HG02981 (cell line): ENCODE results near the gene DCAF5.
A peak's percentile ranks its signal among the peaks of the same experiment; 100 is the strongest.
"Not testable (repeated sequence)": the region's sequence is repeated elsewhere in the genome, so short reads cannot be mapped to it uniquely, and the experiment has no call there.

ENCODE experiments used
- ATAC-seq: cut with Tn5 transposase; IDR thresholded peaks from one replicate; pipeline ENCODE4 v1.9.1; 2021; ENCODE audit warnings: mild to moderate bottlenecking, moderate library complexity; ENCODE audit not compliant: unreplicated experiment

The DCAF5 gene

DNA sequence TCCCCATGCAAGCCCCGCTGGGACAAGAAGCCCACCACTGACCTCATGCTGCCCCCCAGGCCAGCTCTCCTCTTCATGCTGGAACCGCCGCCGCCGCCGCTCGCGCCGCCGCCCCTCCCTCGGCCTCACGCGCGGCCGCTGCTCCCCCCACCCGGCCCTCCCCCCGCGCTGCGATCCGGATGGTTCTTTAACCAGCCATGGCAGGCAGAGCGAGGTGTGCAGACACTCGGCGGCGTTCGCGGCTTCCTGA is at the start of gene DCAF5:
Gene DCAF5, minus strand, starts transcription at position 218 of the 250 bp plus-strand sequence. Its CDS starts 141 bp downstream, at position 77.
- ATAC-seq: no peak

GRCh38 chr14:69199786-69200185 is 46.9 kb upstream of the DCAF5 start:
- no peak for ATAC-seq

DNA sequence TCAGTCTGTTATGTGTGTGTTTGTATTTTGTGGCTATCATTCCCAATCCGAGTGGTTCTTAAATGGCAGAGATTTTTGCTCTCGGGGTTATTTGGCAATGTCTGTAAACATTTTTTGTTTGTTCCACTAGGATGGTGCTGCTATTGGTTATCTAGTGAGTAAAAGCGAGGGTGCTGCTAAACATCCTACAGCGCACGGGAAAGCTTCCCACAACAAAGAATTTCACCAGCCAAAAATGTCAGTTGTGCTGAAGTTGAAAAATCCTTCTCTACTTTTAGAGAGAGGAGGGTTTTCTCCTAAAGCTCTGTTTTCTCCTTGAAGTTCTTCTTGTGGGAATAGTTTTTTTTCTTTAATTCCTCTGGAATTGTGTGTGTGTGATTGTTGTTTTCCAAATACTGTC is 40.8 kb upstream of the DCAF5 start:
- no peak for ATAC-seq

DNA sequence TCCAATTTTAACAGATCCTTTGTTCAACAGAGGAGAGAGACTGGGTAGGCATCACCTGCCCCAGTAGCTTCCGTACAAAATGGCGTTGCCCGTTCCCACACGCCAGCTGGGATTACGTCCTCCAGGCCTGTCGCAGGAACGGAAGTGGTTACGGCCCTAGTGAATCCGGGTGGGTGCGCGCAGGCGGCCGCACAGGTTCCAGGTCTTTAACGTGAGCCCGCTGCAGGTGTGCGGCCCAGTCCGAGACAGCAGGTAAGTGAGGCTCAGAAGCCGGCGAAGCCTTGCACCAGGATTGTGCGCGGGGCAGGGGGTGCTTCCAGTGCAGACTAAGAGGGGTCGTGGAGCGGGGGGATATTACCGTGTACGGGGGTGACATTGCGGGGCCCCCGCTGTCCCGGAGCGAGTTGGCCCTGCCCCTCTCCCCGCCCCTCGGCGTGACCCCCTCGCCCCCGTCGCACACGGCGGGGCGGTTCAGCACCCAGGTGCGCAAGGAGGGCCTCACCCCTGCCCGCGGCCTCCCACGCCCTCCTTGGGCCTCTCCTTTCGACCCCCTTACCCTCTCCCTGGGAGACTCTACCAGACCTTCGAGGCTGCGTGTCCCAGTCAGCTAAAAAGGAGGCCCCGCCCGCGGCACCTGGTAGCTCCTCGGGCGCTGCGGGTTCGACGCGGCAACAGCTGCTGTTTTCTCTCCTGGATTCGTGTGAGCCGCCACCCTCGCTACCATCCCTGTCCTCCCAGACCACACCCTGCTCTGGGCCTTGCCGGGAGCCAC is 38.6 kb upstream of the DCAF5 start, which contains the start of gene EXD2:
Gene EXD2, plus strand, starts transcription at position 159 of the 772 bp plus-strand sequence. CDS start 17,973 bp downstream, outside the sequence.
- peak; percentile 87 for ATAC-seq

DNA sequence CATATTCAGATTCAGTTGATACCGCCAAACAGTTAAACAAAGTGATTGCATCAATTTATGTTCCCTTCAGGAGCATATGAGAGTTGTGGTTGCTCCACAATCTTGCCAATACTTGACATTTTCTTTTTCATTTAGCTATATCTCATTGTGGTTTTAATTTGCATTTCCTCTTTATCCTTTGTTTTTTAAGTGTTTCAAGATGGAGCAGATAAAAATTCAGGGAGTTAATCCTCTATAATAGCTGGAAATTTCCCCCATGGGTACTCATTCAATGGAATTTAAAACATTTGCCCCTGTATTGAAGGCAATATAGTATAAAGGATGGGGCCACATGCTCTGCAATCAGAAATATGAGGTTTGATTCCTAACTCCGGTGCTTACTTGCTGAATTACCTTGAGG is 37.3 kb upstream of the DCAF5 start:
- ATAC-seq: no peak

DNA sequence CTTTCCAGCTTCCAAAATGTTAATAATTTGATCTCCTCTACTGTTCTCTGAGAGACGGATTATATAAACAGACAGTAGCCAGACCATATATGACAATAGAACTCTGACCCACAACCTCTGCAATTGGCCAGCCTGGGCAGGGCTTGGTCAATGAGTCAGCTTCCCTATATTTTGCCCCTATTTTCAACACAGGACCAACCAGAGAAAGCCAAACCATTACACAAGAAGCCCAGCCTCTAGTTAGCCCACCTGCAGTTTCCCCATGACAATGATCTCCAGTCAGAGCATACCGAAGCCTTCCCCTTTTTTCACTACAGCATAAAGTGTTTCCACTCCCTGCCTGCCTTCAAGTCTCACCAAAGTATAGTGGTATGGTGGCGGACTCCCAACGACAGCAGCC is 30.8 kb upstream of the DCAF5 start:
- no peak for ATAC-seq

DNA sequence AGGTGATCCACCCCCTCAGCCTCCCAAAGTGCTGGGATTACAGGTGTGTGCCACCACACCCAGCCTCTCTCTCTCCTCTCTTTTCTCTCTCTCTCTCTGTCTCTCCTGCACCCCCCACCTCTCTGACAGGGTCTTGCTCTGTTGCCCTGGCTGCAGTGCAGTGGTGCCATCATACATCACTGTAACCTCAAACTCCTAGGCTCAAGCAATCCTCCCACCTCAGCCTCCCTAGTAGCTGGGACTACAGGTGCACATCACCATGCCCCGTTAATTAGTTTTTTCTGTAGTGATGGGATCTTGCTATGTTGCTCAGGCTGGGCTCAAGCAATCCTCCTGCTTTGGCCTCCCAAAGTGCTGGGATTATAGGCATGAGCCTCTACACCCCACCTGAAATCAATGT is 29.7 kb upstream of the DCAF5 start:
- not testable (repeated sequence) for ATAC-seq

DNA sequence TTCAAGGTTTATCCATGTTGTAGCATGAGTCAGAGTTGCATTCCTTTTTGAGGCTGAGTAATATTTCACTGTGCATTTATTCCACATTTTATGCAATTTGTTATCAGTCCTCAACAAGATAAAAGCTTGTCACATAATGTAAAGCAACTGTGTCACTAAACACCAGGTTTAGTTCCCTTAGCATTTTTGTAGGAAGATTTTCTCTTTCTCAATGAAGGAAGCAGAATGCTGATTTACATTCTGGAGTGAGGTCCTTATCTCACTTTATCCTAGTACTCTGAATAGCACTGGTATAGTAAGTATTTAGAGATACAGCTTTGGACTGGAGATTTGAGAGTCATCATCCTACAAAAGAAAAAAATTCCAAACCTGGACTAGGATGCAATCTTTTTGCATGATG is 28.6 kb upstream of the DCAF5 start:
- ATAC-seq: no peak

GRCh38 chr14:69175130-69175529 is 22.2 kb upstream of the DCAF5 start:
- no peak for ATAC-seq

DNA sequence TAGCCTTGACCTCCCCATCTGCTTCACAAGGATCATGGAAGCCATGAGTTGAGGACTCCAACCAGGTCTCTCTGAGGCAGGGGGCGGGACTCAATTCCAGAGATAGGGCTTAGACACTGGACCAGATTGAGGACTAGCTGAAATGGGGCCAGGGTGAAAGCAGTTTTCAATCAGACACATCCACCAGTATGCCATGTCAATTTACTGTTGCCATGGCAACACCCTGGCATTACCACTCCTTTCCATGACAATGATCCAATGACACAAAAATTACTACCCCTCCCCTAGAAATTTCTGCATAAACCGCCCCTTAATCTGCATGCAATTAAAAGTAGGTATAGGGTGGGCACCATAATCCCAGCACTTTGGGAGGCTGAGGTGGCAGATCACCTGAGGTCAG is 18.6 kb upstream of the DCAF5 start:
- ATAC-seq: no peak

- ATAC-seq: no peak
Measured at GRCh38 chr14:69170839-69171238, 17.9 kb upstream of the DCAF5 start.

- not testable (repeated sequence) for ATAC-seq
Measured at GRCh38 chr14:69165787-69166186, 12.9 kb upstream of the DCAF5 start.

DNA sequence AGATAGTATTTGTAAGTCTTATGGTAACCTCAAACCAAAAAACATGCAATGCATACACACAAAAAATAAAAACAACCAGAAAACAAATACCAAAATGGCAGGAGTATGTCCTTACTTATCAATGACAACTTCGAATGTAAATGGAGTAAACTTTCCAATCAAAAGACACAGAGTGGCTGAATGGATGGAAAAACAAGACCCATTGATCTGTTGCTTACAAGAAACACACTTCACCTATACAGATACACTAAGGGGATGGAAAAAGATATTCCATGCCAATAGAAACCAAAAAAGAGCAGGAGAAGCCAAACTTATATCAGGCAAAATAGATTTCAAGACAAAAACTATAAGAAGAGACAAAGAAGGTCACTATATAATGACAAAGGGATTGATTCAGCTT is 8.7 kb upstream of the DCAF5 start:
- no peak for ATAC-seq

DNA sequence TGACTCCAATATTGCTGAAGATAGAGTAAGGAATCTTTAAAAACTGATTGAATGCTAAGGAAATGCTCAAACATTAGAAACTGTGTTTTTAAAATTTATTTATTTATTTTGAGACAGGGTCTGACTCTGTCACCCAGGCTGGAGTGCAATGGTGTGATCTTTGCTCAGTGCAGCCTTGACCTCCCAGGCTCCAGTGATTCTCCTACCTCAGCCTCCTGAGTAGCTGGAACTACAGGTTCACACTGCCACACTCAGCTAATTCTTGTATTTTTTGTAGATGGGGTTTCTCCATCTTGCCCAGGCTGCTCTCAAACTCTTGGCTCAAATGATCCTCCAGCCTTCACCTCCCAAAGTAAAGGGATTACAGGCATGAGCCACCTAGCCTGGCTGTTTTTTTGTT is 3.3 kb upstream of the DCAF5 start:
- no peak for ATAC-seq

DNA sequence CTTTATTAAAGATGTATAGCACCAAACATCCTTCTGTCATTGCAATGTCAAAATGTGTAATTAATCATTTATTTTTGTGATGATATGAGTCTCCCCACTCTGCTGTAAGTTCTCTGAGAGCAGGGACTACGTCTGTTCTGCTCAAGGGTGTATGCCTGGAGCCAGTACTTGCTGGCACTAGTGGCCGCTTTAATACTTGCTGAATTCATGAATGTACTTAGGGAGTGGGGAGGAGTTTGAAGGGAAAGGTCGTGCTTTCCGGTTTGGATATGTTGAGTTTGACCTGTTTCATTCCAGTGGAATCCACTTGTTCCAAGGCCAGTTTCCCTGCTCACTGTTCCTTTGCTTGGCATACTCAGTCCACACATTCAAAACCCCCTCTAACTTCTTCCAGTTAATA is 1.9 kb upstream of the DCAF5 start:
- no peak for ATAC-seq

DNA sequence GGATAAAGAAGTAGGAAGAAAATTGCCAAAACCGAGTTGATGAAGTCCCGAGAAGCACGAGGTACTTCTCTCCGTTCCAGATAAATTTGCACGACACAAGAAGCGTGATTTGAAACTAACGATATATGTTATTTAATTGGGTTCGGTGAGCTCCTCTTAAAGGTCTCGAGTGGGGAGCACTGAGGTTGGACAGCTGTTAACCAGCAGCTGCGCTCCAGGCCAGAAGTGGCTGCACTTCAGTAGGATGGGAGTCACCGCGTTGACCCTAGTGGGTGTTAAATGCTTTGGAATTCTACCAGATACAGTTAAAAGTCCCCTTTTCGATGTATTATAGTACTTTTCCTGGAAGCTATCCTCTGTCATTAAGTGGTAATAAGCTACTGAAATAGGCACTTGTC is 953 bp upstream of the DCAF5 start:
- ATAC-seq: no peak

DNA sequence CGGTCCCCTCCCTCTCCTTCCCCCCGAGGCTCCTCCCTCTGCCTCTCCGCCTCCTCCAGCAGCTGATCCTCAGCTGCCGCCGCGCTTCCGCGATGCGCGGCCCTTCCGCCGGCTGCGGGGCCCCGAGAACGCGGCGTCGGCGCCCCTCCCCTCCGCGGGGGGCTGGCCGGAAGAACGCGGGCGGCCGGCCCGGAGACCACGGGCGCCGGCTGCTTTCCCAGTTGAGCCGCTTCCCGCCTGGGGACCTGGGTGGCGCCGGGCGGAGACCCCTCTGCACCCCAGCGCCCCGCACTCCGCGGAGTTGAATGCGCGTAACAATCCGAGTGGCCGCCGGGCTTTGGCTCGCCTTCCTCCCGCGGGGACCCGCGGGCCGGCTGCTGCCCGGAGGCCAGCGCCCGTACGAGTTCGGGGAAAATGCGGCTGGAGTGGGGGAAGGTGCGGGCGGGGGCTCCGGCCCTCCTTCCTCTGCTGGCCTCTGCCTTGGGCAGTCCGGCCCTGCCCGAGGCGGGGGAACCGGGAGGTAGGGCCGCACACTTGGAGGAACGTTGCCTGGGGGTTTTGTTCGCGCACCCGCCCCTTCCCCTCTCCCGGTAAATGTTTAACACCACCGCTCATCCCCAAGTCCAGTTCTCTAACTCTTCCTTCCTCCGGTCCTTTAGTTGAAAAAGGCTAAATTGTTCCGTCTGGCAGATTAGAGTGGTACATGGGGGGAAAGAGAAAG is 393 bp upstream of the DCAF5 start:
- ATAC-seq: peak; percentile 80

DNA sequence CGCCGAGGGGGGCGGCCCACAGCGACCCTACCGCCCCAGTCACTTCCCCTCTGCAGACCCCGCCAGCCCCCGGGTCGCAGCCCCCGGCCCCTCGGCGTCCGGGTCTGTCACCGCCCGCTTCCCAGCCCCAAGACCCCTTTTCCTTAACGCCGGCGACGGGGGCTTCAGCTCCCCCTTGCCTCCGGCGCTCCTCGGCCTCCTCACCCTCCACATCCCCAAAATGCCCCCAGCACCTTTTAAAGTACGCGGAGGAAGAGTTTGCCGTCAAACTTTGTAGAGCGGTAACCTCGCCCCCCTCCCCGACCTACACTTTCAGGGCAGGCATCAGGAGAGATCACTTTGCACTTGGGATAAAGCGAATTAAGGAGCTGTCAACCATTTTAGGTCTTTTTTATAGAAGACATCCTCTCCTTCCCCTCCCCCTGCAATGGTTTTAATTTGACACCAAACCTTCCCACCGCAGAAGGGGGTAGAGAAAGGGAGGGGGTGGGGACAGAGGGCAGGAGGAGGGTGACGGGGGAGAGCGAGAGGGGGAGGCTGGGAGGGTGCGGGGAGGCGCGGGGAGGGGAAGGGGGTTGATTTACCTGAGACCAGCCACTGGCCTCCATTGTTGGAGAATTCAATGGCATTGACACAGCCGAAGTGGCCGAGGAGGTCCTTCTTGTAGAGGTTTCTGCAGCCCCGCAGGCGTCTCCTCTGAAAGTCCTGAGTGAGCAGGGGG is 578 bp downstream of the DCAF5 start:
- peak; percentile 6 for ATAC-seq

GRCh38 chr14:69151458-69152180 is 1.3 kb downstream of the DCAF5 start:
- ATAC-seq: peak; percentile 43

DNA sequence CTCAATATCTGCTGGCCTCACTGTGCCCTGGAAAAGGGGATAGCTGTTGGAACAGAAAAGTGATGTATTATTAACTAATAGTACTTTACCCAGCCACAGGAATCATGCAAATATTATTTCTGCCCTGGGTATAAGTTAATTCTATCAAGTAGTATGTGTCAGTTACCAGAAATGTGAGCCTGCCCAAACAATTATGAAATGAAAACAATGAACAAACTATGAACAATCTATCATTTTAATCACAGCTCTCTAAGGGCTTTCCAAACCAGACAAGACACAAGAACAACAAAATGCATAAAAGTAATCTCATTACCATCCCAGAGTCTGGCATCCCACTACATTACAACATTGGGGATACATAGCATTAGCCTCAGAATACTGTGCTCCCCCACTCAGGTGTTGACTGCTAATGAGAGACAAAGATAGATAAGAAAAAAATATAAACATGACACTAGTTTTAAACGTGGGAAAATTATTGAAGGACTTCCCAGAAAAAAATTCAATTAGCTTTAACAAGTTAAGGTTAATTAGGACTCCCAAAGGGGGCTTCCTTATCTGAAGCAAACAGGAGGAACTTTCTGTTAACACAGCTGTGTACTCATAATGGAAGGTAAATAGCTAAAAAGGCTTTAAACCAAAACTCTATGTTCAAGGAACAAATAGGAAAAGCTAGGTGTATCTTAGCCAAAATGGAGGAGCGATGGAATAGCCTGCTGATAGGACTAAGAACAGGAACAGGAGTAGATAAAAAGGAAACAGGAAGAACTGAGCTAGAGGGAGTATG is 3.3 kb downstream of the DCAF5 start:
- ATAC-seq: no peak
